Activated T-helper 2 cell treated with anti-CD3 and anti-CD28 coated beads, Interferon-gamma antibody, Interleukin-2, Interleukin-4, amounts not matched to agents 10 μg/mL and 5 μg/mL and 100 μg/mL, durations not matched to agents 14 hours and 24 hours and 36 hours (primary cell): ENCODE results near the gene TNPO3. TPM values are rescaled to one million over a fixed set of nuclear protein-coding genes. Genes with fewer than 3 reads are reported as not detected.

ENCODE experiments used
- DNase-seq: peaks from one replicate; pipeline ENCODE4 v3.0.0; 2021; ENCODE audit warnings: low spot score
- H3K27ac Mint-ChIP-seq: one replicate; pipeline ENCODE4 v1.8.0; 2021; ENCODE audit warnings: mixed read lengths
- H3K27me3 Mint-ChIP-seq: one replicate; pipeline ENCODE4 v1.8.0; 2021; ENCODE audit warnings: low read depth, mixed read lengths
- H3K36me3 Mint-ChIP-seq: one replicate; pipeline ENCODE4 v1.8.0; 2021; ENCODE audit warnings: low read depth, mixed read lengths
- H3K4me1 Mint-ChIP-seq: one replicate; pipeline ENCODE4 v1.8.0; 2021; ENCODE audit warnings: low read depth, mixed read lengths
- H3K4me3 Mint-ChIP-seq: one replicate; pipeline ENCODE4 v1.8.0; 2021; ENCODE audit warnings: low read depth, mild to moderate bottlenecking, moderate library complexity, mixed read lengths
- H3K9me3 Mint-ChIP-seq: one replicate; pipeline ENCODE4 v1.8.0; 2021; ENCODE audit warnings: mixed read lengths
- intact Hi-C: fragments of 100-400 bp; cut with micrococcal nuclease; formaldehyde crosslinking; loops from one replicate; pipeline ENCODE4 v1.15.1; 2023
- total RNA-seq: library from RNA; stranded (reverse); gene quantifications from 2 replicates; pipeline ENCODE4 v1.2.3, GENCODE V29; 2022

TNPO3 gene
- total RNA-seq, 1 donor from 2014 or later, result 53.7 TPM

DNA sequence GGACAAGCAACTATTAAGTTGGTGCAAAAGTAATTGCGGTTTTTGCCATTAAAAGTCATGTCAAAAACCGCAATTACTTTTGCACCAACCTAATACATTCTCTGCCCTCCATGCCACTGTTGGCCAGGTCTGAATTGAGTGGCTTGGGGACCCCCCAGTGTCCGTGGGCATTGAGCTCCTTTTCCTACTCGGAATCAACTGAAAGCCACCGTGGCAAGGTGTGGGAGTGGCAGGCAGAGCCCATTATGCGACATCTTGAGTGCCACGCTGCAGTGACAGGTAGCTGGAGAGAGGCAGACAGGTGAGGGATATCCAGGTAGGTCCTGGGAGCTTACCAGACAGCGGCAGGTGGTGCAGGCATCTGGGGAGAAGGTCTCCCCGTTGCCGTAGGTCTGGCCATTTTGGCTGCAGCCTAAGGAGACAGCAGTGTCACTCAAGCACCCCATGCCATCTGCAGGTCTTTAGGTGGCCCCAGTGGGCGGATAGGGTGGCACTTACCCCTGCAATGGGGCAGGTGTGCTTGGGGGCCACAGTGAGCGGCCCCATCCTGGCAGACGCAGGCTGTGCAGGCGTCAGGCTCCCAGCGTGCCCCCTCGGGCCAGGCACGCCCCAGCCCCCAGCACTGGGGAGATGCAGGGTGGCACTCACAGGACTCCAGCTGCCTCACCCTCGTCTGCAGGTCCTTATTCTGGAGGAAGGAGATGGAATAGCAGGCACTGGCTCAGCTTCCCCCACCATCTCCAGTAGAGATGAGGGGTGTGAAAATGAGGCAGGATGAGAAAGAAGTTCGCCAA lies 147.9 kb downstream of the TNPO3 start:
- Mint-ChIP-seq H3K4me1 (no peaks in the 10 kb centered on the region), H3K27me3 (peaks cover 33% of the 10 kb centered on the region), H3K4me3 (no peak overlapping the region), H3K9me3 (no peaks in the 10 kb centered on the region), H3K36me3 (no peaks in the 10 kb centered on the region), H3K27ac (no peak overlapping the region)
- no peak for DNase-seq
- intact Hi-C loops, result loop anchor here (10.0 kb wide), 1 partner anchor 308 kb away; no protein-coding TSS in a partner anchor

DNA sequence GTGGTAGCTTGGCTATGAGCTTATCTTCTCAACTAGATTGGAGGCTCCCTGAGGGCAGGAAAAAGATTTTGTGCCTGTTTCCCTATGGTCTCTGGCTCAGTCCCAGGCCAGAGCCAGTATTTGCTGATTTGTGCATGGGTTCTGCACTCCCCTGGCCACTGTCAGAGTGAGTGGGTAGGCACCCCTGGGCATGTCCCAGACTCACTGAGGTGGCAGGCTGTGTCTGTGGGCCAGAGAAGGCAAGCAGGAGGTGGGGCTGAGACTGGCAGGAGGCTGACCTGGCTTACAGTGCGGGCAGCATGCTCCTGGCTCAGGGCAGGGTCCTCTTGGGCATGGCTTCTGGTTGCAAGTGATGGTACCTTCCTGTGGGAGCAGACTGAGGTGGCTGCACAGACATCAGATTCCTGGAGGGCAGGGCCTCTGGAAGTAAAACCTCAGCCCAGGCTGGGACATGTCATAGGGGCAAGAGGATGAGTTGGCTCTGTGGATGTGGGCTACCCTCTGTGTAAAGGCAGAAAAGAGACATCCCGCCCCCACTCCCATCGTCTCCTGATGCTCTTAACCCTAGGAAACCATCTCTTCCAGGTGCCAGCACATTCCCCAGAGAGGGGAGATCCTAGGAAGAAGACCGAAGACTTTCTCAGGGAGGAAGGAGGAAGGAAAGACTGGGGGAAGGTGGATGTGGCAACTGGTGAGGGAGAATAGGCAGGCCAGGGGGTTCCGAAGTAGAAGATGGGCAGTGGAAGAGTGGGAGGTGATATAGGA lies 148.7 kb downstream of the TNPO3 start:
- H3K4me3 Mint-ChIP-seq, result no peak overlapping the region
- peaks cover 29% of the 10 kb centered on the region for H3K27me3 Mint-ChIP-seq
- no peaks in the 10 kb centered on the region for H3K4me1 Mint-ChIP-seq
- no peak overlapping the region for H3K27ac Mint-ChIP-seq
- H3K9me3 Mint-ChIP-seq, result no peaks in the 10 kb centered on the region
- no peaks in the 10 kb centered on the region for H3K36me3 Mint-ChIP-seq
- intact Hi-C loops, result loop anchor here (10.0 kb wide), 1 partner anchor 309 kb away; no protein-coding TSS in a partner anchor
- DNase-seq, result no peak

DNA sequence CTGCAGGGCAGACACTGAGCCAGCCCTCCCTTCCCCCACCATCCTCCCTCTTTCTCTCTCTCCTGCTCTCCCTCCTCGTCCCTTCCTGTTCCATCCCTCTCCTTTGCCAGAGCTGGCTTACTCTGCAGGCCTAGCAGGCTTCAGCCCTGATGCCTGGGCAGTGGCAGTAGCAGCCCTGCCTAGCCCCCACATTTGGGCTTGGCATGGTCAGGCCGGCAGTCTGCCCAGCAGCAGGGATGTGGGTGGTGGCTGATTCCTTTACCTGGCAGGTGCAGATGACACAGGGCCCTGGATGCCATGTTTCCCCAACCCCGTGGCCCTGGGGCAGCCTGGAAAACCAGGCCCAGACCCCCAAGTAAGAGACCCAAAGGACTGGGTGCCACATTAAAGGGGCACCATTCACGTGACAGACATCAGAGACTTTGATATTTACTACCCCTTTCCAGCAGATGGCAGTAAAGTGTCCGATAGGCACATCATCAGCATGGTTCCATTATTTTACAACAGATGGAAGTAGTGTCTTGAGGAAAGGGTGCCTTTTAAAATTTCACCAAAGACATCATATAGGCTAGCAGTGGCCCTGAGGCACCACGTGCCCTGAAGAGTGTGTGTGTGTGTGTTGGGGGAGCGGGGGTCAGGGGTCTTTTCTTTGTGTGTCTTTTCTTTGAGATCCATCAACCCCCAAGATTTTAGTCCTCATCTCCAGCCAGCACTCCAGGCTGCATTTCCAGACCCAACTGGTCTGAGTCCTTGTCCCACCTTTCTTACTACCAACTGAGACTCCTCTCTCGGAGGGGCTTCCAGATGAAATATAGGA lies 150.3 kb downstream of the TNPO3 start:
- Mint-ChIP-seq H3K4me3 (no peak overlapping the region), H3K27ac (no peak overlapping the region), H3K36me3 (no peaks in the 10 kb centered on the region), H3K4me1 (no peaks in the 10 kb centered on the region), H3K9me3 (peaks cover 5% of the 10 kb centered on the region), H3K27me3 (peaks cover 24% of the 10 kb centered on the region)
- intact Hi-C loops, result loop anchor here (1.0 to 10.0 kb wide), 3 partner anchors 59 to 310 kb away; no protein-coding TSS in a partner anchor
- DNase-seq, result no peak

Other genes starting within 250 kb of the TNPO3 start
- gene FLNC, start 224.7 kb downstream of the TNPO3 start, total RNA-seq, result not detected in 2 replicates
- 123 and 132 TPM in 2 replicates for gene ATP6V1F, start 192.3 kb downstream of the TNPO3 start, total RNA-seq
- gene KCP, start 144.4 kb downstream of the TNPO3 start, total RNA-seq, result not detected in 2 replicates
- gene IRF5, start 117.2 kb downstream of the TNPO3 start, total RNA-seq, result 25.0 and 26.0 TPM in 2 replicates
- 5.5 and 5.6 TPM in 2 replicates for gene TSPAN33, start 89.6 kb upstream of the TNPO3 start, total RNA-seq
- 0.64 and 0.89 TPM in 2 replicates for gene SMO, start 133.5 kb upstream of the TNPO3 start, total RNA-seq
- gene AHCYL2, start 169.9 kb upstream of the TNPO3 start, total RNA-seq, result 14.7 and 15.1 TPM in 2 replicates